ENCODE results near the gene RPL27A. TPM values are rescaled to one million over a fixed set of nuclear protein-coding genes. Genes with fewer than 3 reads are reported as not detected.

Gene RPL27A
- total and polyA plus RNA-seq, 2 of the 8 experiments (the other 6 are each of a cell fraction or from before 2014, with no cell fraction given) = 1,756 to 1,777 TPM

DNA sequence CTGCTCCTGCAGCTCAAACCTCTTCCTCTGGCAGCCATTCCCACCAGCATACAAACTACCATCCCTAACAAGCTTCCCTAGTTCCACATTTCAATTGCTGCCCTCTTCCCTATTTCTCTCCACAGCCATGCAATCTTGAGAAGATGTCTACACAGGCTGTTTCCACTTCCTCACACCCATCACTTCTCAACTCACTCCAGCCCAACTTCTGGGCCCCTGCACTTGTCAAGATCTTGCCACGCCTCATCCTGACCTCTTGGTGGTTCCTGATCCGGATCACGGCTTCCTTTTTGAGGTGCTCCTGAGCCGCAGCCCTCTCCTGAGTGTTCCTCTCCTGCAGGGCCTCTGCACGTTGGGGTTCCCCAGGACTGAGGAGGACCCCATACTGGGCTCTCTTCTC lies 22.6 kb downstream of the RPL27A start:
- no peak overlapping the region for H3K9ac ChIP-seq (replicated peaks in 1 of 4; ENCODE audit: extremely low read depth in 1 of 4, low read depth in 3 of 4, low read length in 3 of 4)
- WGBS, 2 experiments (ENCODE audit: extremely low coverage in 1 of 2, insufficient coverage in 1 of 2, insufficient read length in 1 of 2, insufficient replicate concordance in 2 of 2, low coverage in 1 of 2, low lambda C conversion rate in 2 of 2, missing lambda C conversion rate in 1 of 2) = 79% methylated on average over 5 of the region's 5 CpGs; no CpG with 5 or more reads in 1 of the 2 experiments
- no peak overlapping the region for H3K56ac ChIP-seq (replicated peaks; ENCODE audit: insufficient read length, low read depth, low read length)
- H3K36me3 ChIP-seq (ENCODE audit: control insufficient read depth in 2 of 4, insufficient read depth in 4 of 4, low read length in 3 of 4) = no peaks in the 10 kb centered on the region; a peak in 2 of 8 replicates
- no peak overlapping the region for H2BK15ac ChIP-seq (ENCODE audit: low read length)
- H2BK5ac ChIP-seq (ENCODE audit: low read depth, low read length) = no peak overlapping the region
- H3K4me1 ChIP-seq (replicated peaks in 1 of 4; ENCODE audit: control insufficient read depth in 3 of 4, insufficient read depth in 4 of 4, low read length in 3 of 4) = peaks cover 8 to 18% (median 13%) of the 10 kb centered on the region in 4 experiments; a peak in 6 of 7 replicates
- H3K27ac ChIP-seq (ENCODE audit: low read depth, low read length) = no peak overlapping the region
- H3K79me2 ChIP-seq (ENCODE audit: control insufficient read depth in 1 of 2, insufficient read depth in 2 of 2, low read length in 2 of 2) = no peaks in the 10 kb centered on the region
- no peaks in the 10 kb centered on the region; the same call in 1 of the 2 replicates for H3K23me2 ChIP-seq (ENCODE audit: low read depth, low read length)
- DNase-seq (ENCODE audit: low read depth in 1 of 2, low spot score in 2 of 2) = no peak
- H4K8ac ChIP-seq (ENCODE audit: extremely low read depth, insufficient read depth, low read length) = no peak overlapping the region
- H3K4me2 ChIP-seq (ENCODE audit: insufficient read depth in 1 of 2, low read depth in 2 of 2, low read length in 2 of 2) = no peak overlapping the region
- no peak overlapping the region for H2AFZ ChIP-seq (ENCODE audit: low read length)
- H2AK5ac ChIP-seq (ENCODE audit: low read depth, low read length) = no peak overlapping the region
- no peak overlapping the region for H3K18ac ChIP-seq (ENCODE audit: extremely low read depth, low read length)
- no peak overlapping the region for H3K4ac ChIP-seq (replicated peaks; ENCODE audit: insufficient read length, low read depth, low read length)
- POLR2A ChIA-PET (ENCODE audit: partially characterized antibody) = interaction anchor here (1.6 to 11.1 kb wide), 3 partner anchors 13 to 22 kb away, joined by 6 to 248 read pairs (median 102); partner anchors contain the start of genes RPL27A and TRIM66
- no peak overlapping the region for H4K5ac ChIP-seq (ENCODE audit: insufficient read length, low read depth, low read length)
- no peak overlapping the region for H4K91ac ChIP-seq (replicated peaks; ENCODE audit: insufficient read length, low read length)
- H3K23ac ChIP-seq (ENCODE audit: insufficient read length) = no peak overlapping the region
- H2BK12ac ChIP-seq (ENCODE audit: low read depth, low read length) = no peak overlapping the region
- H3K79me1 ChIP-seq (ENCODE audit: low read depth, low read length) = no peaks in the 10 kb centered on the region
- H3K14ac ChIP-seq (ENCODE audit: insufficient read length) = no peak overlapping the region
- no peaks in the 10 kb centered on the region for H3K9me3 ChIP-seq (ENCODE audit: insufficient read depth in 2 of 2, low read depth in 1 of 2, low read length in 1 of 2)
- FAIRE-seq = no peak
- H4K20me1 ChIP-seq (replicated peaks in 1 of 2; ENCODE audit: control insufficient read depth in 1 of 2, insufficient read depth in 2 of 2, low read length in 2 of 2) = no peaks in the 10 kb centered on the region
- H2BK20ac ChIP-seq (ENCODE audit: low read length) = no peak overlapping the region
- CTCF ChIA-PET (ENCODE audit: partially characterized antibody) = interaction anchor here (0.7 to 1.8 kb wide), 2 partner anchors 14 to 25 kb away, joined by 3 to 4 read pairs; no protein-coding TSS in a partner anchor
- H2BK120ac ChIP-seq (replicated peaks; ENCODE audit: low read depth, low read length) = no peak overlapping the region
- TF ChIP-seq NRF1 (IDR thresholded peaks at IDR 0.05; ENCODE audit: low read depth, low read length) (no peak), SP1 (IDR thresholded peaks at IDR 0.05; ENCODE audit: low read depth, low read length) (no peak), TBP (IDR thresholded peaks at IDR 0.05; ENCODE audit: low read depth, low read length) (no peak), NANOG (IDR thresholded peaks at IDR 0.05; ENCODE audit: insufficient read depth, low read depth, low read length, poor library complexity, severe bottlenecking) (no peak), FOSL1 (IDR thresholded peaks at IDR 0.05; ENCODE audit: insufficient read depth, low read depth, low read length) (no peak), POLR2AphosphoS5 (IDR thresholded peaks at IDR 0.05; ENCODE audit: low read depth, low read length) (no peak), JUN (IDR thresholded peaks at IDR 0.05; ENCODE audit: low read depth, low read length) (no peak), SAP30 (IDR thresholded peaks at IDR 0.05; ENCODE audit: insufficient read depth, insufficient replicate concordance, low read length) (no peak), RAD21 (IDR thresholded peaks at IDR 0.05 in 1 of 2, conservative IDR thresholded peaks at IDR 0.05 in 1 of 2; ENCODE audit: low read depth in 2 of 2, low read length in 2 of 2) (no peak), BRCA1 (IDR thresholded peaks at IDR 0.05; ENCODE audit: low read depth, low read length) (no peak)
- no peak overlapping the region for H3K4me3 ChIP-seq (ENCODE audit: extremely low read depth in 1 of 4, insufficient read depth in 2 of 4, low read depth in 3 of 4, low read length in 4 of 4)
- no peaks in the 10 kb centered on the region for H3K27me3 ChIP-seq (replicated peaks in 1 of 4; ENCODE audit: control insufficient read depth in 3 of 4, extremely low read depth in 1 of 4, insufficient read depth in 3 of 4, low read length in 3 of 4)

Measured in H1 (cell line).